Measurements from ENCODE around the gene CACHD1. TPM values are rescaled to one million over a fixed set of nuclear protein-coding genes. Genes with fewer than 3 reads are reported as not detected.

Gene CACHD1
- polyA plus RNA-seq, 1 donor from 2014 or later = 12.7 TPM

- TF ChIP-seq TAF1 (IDR thresholded peaks at IDR 0.05; ENCODE audit: low read depth) (no peak), REST (IDR thresholded peaks at IDR 0.05; ENCODE audit: borderline replicate concordance) (no peak), POLR2AphosphoS5 (IDR thresholded peaks at IDR 0.05) (no peak), RAD21 (conservative IDR thresholded peaks at IDR 0.05) (no peak), CTCF (IDR thresholded peaks at IDR 0.05; ENCODE audit: poor library complexity, severe bottlenecking) (no peak), SMC3 (conservative IDR thresholded peaks at IDR 0.05; ENCODE audit: poor library complexity) (no peak), MXI1 (conservative IDR thresholded peaks at IDR 0.05; ENCODE audit: poor library complexity, severe bottlenecking) (no peak), EP300 (conservative IDR thresholded peaks at IDR 0.05; ENCODE audit: poor library complexity, severe bottlenecking) (no peak), EZH2 (IDR thresholded peaks at IDR 0.05; ENCODE audit: borderline replicate concordance, insufficient read depth, low read length, poor library complexity, severe bottlenecking) (no peak)
- Histone ChIP-seq H4K20me1 (ENCODE audit: insufficient read depth) (no peaks in the 10 kb centered on the region), H2AFZ (ENCODE audit: low read depth, low read length) (no peak overlapping the region), H3F3A (ENCODE audit: insufficient read depth, low read length, poor library complexity, severe bottlenecking) (peaks cover 5% of the 10 kb centered on the region), H3K79me2 (replicated peaks; ENCODE audit: insufficient read depth, low read length) (peaks cover 47% of the 10 kb centered on the region), H3K9me2 (ENCODE audit: insufficient read depth, low read length) (no peaks in the 10 kb centered on the region), H3K4me2 (ENCODE audit: low read length) (no peak overlapping the region), H3K9me3 (ENCODE audit: low read length) (no peaks in the 10 kb centered on the region), H3K9ac (ENCODE audit: low read length) (no peak overlapping the region), H3K4me3 (ENCODE audit: low read length) (no peak overlapping the region), H3K27ac (ENCODE audit: low read length) (no peak overlapping the region), H3K27me3 (ENCODE audit: insufficient read depth, low read depth, low read length) (no peaks in the 10 kb centered on the region), H3K36me3 (ENCODE audit: insufficient read depth, low read length) (no peaks in the 10 kb centered on the region)
These were observed 4.2 kb downstream of the CACHD1 start for GRCh38 chr1:64474133-64474532.

- H3K36me3 ChIP-seq (ENCODE audit: insufficient read depth, low read length) = no peaks in the 10 kb centered on the region
- H4K20me1 ChIP-seq (ENCODE audit: insufficient read depth) = no peaks in the 10 kb centered on the region
- H3K9ac ChIP-seq (ENCODE audit: low read length) = no peak overlapping the region
- H2AFZ ChIP-seq (ENCODE audit: low read depth, low read length) = no peak overlapping the region
- H3K27ac ChIP-seq (ENCODE audit: low read length) = no peak overlapping the region
- peaks cover 47% of the 10 kb centered on the region for H3K79me2 ChIP-seq (replicated peaks; ENCODE audit: insufficient read depth, low read length)
- H3K9me3 ChIP-seq (ENCODE audit: low read length) = no peaks in the 10 kb centered on the region
- no peaks in the 10 kb centered on the region for H3K9me2 ChIP-seq (ENCODE audit: insufficient read depth, low read length)
- H3K4me2 ChIP-seq (ENCODE audit: low read length) = no peak overlapping the region
- no peak for TF ChIP-seq TAF1 (IDR thresholded peaks at IDR 0.05; ENCODE audit: low read depth)
- no peak for TF ChIP-seq RAD21 (conservative IDR thresholded peaks at IDR 0.05)
- no peak for TF ChIP-seq EZH2 (IDR thresholded peaks at IDR 0.05; ENCODE audit: borderline replicate concordance, insufficient read depth, low read length, poor library complexity, severe bottlenecking)
- no peak for TF ChIP-seq MXI1 (conservative IDR thresholded peaks at IDR 0.05; ENCODE audit: poor library complexity, severe bottlenecking)
- no peak for TF ChIP-seq EP300 (conservative IDR thresholded peaks at IDR 0.05; ENCODE audit: poor library complexity, severe bottlenecking)
- no peak for TF ChIP-seq REST (IDR thresholded peaks at IDR 0.05; ENCODE audit: borderline replicate concordance)
- no peak for TF ChIP-seq CTCF (IDR thresholded peaks at IDR 0.05; ENCODE audit: poor library complexity, severe bottlenecking)
- no peak for TF ChIP-seq SMC3 (conservative IDR thresholded peaks at IDR 0.05; ENCODE audit: poor library complexity)
- TF ChIP-seq POLR2AphosphoS5 (IDR thresholded peaks at IDR 0.05) = no peak
- H3K27me3 ChIP-seq (ENCODE audit: insufficient read depth, low read depth, low read length) = no peaks in the 10 kb centered on the region
- peaks cover 5% of the 10 kb centered on the region for H3F3A ChIP-seq (ENCODE audit: insufficient read depth, low read length, poor library complexity, severe bottlenecking)
- H3K4me3 ChIP-seq (ENCODE audit: low read length) = no peak overlapping the region
These were observed 4.9 kb downstream of the CACHD1 start for GRCh38 chr1:64474665-64475439.

All from neural cell (in vitro differentiated cells).